Measurements from ENCODE around the gene LSP1. TPM values are rescaled to one million over a fixed set of nuclear protein-coding genes. Genes with fewer than 3 reads are reported as not detected.

The LSP1 gene
- total and polyA plus RNA-seq, 2 of the 13 experiments (the other 11 are each of a cell fraction or from before 2014, with no cell fraction given), result 0.59 to 1.00 TPM

- TF ChIP-seq ZNF180 (CRISPR knock-in tag; IDR thresholded peaks at IDR 0.05; ENCODE audit: borderline replicate concordance, low read depth) (no peak), ZNF589 (CRISPR knock-in tag; conservative IDR thresholded peaks at IDR 0.05) (0 out of 2 replicates have a peak, but pooled peaks have one; percentile 21), KLF15 (CRISPR knock-in tag; IDR thresholded peaks at IDR 0.05; ENCODE audit: borderline replicate concordance) (no peak), ZFX (CRISPR knock-in tag; IDR thresholded peaks at IDR 0.05; ENCODE audit: low read depth) (0 out of 2 replicates have a peak, but pooled peaks have one; percentile 8), BHLHE40 (IDR thresholded peaks at IDR 0.05; ENCODE audit: low read length) (0 out of 2 replicates have a peak, but pooled peaks have one; percentile 49), TSC22D2 (CRISPR knock-in tag; IDR thresholded peaks at IDR 0.05; ENCODE audit: borderline replicate concordance) (no peak)
- TF ChIP-seq, protein P1, sequence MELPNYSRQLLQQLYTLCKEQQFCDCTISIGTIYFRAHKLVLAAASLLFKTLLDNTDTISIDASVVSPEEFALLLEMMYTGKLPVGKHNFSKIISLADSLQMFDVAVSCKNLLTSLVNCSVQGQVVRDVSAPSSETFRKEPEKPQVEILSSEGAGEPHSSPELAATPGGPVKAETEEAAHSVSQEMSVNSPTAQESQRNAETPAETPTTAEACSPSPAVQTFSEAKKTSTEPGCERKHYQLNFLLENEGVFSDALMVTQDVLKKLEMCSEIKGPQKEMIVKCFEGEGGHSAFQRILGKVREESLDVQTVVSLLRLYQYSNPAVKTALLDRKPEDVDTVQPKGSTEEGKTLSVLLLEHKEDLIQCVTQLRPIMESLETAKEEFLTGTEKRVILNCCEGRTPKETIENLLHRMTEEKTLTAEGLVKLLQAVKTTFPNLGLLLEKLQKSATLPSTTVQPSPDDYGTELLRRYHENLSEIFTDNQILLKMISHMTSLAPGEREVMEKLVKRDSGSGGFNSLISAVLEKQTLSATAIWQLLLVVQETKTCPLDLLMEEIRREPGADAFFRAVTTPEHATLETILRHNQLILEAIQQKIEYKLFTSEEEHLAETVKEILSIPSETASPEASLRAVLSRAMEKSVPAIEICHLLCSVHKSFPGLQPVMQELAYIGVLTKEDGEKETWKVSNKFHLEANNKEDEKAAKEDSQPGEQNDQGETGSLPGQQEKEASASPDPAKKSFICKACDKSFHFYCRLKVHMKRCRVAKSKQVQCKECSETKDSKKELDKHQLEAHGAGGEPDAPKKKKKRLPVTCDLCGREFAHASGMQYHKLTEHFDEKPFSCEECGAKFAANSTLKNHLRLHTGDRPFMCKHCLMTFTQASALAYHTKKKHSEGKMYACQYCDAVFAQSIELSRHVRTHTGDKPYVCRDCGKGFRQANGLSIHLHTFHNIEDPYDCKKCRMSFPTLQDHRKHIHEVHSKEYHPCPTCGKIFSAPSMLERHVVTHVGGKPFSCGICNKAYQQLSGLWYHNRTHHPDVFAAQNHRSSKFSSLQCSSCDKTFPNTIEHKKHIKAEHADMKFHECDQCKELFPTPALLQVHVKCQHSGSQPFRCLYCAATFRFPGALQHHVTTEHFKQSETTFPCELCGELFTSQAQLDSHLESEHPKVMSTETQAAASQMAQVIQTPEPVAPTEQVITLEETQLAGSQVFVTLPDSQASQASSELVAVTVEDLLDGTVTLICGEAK (IDR thresholded peaks at IDR 0.05), result no peak
- TF ChIP-seq, protein P1 (CRISPR knock-in tag; IDR thresholded peaks at IDR 0.05), result no peak
- TF ChIP-seq, protein P2, sequence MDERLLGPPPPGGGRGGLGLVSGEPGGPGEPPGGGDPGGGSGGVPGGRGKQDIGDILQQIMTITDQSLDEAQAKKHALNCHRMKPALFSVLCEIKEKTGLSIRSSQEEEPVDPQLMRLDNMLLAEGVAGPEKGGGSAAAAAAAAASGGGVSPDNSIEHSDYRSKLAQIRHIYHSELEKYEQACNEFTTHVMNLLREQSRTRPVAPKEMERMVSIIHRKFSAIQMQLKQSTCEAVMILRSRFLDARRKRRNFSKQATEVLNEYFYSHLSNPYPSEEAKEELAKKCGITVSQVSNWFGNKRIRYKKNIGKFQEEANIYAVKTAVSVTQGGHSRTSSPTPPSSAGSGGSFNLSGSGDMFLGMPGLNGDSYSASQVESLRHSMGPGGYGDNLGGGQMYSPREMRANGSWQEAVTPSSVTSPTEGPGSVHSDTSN (CRISPR knock-in tag; IDR thresholded peaks at IDR 0.05), result no peak
Observed at GRCh38 chr11:1877211-1878136, 24.6 kb downstream of the LSP1 start (continued).

Measured in HepG2 (cell line).